Activated CD4-positive, alpha-beta T cell treated with anti-CD3 and anti-CD28 coated beads for 24 hours (primary cell): Measurements from ENCODE around the gene ASF1A.

Experiments used
- DNase-seq, 2 donors: peaks; one replicate each; pipeline ENCODE4 v3.0.0-alpha.2; 2020; ENCODE audit warnings: low read depth in 2 of 2

The ASF1A gene

DNA sequence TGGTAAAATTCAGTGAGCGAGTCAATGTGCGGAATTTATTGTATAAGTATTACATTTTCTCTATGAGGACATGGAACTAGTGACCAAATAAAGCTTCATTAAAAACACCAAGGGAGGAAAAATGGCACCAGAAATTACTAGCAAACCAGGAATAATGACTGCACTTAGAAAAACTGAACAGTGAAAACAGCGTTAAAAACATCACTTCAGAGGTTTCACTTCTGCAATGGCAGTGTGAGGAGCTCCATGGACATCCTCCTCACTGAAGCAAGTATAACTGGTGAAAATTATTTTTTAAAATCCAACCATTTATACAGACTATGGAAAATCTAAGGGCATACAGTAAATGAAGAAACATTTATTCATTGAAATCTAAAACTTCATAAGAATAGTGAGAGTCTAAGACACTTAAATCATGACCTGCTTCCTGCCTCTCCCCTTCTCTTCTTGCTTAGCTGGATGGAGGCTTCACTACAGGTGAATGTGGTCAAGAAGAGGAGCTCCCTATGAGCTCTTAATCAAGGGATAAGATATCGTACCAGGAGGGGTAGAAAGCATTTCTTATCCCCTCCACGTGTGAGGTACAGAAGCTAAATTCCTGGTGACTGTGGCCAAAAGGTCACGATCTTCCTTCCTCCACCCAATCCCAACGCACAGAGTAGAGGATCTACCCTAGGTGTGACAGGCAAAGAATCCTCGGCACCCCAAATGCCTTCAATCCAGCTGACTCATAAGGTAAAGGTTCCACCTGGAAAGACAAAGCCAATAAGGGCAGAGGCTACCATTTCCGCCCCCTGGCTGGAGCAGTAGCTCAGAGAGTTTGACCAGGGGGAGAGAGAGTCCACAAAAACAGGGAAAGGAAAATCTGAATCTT, 12.3 kb upstream of the ASF1A start:
- no peak for DNase-seq

DNA sequence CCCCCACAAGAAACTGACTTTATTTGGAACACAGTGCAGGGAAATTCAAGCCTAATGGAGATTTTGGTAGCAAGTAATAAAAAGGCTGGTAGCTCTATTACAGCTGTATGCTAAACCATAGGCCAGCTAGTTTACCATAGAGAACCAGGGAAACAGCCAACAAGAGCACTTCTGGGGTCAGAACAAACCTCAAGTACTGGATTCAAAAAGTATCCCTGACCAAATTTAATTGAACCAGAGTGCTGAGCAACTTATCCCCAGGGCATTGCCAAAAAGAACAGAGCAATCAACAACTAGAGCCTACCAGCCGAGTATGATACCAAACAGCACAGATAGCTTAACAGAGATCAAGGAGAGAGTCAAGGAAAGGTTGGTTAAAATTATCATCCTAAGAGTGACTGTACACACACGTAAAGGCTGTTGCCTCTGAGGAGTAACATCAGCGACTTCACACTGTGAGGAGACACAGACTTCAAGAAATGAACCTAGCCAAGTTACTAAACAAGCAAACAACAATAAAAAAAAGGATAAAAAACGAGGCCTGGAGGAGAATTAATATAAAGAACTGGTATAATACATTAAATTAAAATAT, 11.5 kb upstream of the ASF1A start:
- no peak for DNase-seq

DNA sequence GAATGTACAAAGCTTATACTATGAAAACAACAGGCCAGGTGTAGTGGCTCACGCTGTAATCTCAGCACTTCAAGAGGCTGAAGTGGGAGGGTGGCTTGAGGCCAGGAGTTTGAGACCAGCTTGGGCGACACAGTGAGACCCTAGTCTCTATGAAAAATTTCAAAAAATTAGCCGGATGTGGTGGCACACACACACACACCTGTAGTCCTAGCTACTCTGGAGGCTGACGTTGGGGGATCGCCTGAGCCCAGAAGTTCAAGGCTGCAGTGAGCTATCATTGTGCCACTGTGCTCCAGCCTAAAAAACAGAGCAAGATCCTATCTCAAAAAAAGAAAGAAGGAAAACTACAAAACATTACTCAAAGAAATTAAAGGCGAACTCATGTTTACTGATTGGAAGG, 7.3 kb upstream of the ASF1A start:
- no peak for DNase-seq

DNA sequence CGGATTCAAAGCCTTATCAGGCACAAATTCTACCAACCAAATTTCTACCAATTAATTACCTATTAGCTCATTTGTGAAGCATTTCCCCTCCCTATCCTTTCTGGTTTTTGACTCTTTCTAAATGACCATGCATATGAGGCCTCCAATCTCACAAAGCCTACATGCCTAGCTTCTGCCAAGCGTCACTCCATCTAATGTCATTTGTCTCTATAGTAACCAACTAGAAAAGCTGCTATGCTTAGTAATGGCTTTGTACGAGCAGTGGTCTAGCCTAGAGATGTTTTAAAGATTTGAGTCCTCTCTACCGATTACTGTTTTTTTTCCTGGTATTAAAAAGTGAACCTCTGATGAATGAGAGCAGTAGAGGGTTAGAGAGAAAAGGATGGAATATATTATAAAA, 4.8 kb upstream of the ASF1A start:
- no peak for DNase-seq

DNA sequence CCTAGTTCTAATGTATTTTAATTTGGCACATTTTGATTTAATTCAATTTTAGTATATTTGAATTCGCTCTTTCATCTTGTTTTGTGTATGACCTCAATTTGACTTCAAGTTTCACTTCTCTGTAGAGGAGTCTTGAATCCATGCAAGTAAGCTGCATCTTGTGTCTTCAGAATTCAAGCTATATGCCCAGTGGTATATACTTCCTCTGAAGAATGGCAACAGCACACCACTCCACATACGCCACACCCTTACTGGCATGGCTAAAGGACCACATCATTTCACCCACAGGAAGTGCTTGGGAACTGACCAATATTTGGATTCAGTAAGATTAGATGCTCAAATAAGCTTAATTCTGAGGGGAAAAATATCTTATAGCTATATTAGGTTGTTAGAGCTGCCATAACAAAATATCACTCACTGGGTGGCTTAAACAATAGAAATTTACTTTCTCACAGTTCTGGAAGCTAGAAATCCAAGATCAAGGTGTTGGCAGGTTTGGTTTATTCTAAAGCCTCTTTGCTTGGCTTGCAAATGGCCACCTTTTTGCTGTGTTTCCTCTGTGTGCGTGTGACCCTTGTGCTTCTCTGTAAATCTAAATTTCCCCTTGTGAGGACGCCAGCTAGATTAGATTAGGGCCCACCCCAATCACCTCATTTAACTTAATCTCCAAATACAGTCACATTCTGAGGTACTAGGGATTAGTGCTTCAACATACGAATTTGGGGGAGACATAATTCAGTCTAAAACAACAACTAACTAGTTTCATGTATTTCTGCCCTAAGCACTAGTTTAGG, 2.8 kb upstream of the ASF1A start:
- DNase-seq: no peak

DNA sequence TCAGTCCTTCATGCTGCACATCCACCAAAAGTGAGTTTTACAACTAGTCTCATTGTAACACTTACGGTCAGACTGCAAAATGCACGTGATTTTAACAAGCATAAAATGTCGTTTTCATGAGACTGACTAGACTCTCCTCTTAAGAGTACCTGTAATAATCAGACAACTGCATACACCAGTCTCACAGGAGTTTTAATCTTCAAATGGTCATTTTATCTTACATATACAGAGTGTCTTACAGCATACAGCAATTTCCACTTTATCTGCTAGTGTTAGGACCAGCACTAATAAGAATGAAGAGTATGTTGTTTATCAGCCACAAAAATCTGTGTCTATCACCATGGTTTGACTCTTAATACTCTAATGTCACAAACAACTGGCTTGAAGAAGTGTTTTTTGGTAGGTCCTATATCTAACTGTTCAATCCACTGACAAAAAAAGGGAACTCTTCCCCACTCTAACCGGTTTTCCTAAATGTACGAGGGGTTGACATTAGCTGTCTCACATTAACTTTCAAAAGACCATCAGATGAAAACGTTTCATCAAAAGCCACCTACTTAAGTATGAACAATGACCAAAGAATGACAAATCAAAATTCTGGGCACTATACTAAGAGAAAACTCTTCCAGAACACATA, 1.5 kb upstream of the ASF1A start:
- DNase-seq: no peak

DNA sequence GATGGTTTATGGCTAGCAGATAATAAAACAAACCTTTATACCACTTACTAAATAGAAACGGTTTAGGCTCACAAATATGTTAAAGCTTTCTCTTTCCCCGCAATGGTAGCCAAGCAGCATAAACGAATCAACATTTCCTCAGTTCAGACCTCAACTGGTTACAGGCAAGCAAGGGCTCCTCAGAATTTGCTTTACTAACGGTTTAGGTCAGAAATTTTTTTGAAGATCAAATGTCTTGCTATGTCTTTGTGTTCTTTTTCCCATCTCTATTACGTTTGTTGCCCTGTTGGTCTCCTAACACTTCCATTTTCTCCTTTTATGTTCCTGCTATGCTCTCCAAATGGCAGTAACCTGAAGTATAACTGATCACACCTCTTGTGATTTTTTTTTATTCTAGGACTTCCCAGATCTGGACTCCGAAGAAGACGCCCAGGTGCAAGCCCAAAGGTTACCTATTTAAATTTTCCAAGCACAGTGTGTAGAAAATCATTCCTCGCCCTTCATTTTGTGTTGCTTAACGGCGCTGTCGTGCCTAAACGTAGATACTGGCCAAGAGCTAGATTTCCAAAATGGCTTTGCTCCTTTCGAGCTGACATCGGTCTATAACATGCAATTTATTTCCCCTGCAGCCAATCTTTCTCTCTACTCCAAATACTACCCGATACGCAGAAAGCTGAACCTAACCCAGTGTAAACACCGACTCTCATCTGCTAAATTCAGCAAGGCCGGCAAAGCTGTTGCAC, 717 bp upstream of the ASF1A start:
- DNase-seq: peak in 1 of 2 donors; percentile 3

DNA sequence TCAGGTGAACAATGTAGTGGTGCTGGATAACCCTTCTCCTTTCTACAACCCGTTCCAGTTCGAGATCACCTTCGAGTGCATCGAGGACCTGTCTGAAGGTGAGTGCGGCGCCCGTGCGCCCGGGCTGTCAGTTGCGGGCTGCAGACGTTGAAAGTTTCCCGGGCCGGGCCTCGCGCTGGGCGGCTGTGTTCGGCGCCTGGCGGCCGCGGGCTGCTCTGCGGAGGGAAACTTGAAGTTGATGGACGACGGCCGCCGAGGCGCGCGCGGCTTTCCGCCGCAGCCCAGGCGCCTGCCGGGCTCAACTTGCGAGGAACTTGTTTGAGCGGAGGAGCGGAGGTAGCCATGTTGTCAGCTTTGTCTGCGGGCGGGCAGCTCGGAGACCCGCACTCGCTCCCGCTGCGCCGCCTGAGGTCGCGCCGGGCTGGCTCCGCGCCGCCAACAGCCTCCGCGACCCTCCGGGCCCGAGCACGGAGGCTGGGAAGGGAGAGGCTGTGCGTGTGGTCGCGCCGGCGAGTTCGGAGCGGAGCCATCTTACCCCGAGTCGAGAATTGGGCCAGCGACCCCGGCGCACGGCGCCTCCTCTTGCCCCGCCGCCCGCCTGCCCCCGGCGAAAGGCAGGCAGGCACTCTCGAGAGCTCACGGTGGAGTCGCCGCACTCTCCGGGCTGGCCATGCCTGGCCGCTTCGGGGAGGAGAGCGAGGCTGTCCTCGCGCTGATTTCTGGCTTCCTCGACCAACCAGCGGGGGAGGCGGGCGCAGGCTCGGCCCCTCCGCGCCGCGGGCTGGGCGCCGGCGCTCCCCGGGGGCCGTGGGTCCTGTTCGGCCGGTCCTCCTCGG, 691 bp downstream of the ASF1A start:
- peak; percentile 14 to 37 for DNase-seq

DNA sequence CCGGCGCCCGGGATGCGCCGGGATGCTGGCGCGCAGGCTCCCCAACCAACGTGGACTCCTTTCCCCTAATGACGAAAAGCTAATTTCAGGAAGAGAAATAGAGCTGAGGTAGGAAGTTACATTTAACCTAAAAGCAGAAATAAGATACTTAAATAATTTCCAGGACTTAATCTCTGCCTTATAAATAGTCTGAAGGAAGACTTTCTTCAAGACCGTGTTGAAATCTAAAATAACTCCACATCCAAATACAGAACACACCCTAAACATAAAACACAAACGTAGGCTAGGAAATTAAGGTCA, 1.3 kb downstream of the ASF1A start:
- DNase-seq: no peak

DNA sequence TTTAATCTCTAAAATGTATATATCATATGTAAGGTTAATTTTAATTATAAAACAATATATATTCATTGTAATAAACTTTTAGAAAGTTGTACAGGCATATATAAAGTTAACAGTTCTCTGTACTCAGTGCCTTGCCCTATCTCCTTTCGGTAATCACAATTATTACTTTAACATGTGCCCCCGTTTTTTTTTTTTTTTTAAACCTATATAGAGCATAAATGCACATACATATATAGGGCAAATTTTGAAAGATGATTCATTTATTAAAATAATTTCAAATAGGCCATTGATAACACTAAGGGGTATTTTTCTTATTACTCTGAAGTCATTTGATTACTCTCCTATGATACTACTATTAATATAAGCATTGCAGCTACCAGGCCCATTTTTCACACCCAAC, 1.9 kb downstream of the ASF1A start:
- DNase-seq: no peak

DNA sequence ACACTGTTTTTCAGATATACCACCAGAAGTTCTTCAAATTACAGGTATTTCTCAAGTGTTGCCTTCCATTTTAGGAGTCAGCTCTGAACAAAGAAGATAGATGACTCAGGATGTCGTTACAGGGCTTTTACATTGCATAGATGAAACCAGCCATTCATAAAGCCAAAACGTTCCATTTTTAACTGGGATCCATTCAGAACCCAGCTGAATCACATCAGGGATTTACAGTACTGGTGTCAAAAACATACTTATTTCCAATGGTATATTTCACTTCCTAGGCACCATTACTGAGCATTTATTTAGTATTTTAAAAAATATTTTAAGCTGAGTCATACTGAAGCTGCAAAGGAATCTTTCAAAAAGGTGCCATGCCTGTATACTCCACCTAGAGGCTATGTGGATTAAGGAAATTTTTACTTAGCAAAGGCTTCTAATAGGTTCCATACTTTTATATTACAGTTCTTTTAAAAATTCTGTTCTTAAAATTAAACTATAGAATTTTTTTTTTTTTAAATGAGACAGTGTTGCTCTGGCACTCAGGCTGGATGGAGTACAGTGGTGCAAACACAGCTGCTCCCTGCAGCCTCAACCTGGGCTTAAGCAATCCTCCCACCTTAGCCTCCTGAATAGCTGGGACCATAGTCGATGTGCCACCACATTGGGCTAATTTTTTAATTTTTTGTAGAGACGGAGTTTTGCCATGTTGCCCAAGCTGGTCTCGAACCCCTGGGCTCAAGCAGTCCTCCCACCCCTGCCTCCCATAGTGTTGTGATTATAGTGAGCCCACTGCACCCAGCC, 2.6 kb downstream of the ASF1A start:
- DNase-seq: no peak

DNA sequence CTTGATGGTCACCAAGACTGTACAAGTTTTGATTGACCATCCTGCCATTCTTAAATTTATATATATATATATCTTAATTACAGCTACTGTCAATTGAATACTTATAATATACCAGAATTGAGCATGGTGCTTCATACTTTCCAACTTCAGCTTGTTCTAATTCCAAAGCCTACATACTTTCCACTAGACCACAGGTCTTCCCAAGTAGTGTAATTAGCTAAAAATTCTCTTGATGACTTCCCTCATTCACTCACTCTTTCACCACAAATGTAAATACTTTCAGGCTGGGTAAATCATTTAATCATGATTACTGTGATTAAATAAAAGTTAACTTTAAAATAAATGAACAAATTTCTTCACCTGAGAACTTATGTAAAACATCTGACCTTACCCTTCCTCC, 3.4 kb downstream of the ASF1A start:
- no peak for DNase-seq

DNA sequence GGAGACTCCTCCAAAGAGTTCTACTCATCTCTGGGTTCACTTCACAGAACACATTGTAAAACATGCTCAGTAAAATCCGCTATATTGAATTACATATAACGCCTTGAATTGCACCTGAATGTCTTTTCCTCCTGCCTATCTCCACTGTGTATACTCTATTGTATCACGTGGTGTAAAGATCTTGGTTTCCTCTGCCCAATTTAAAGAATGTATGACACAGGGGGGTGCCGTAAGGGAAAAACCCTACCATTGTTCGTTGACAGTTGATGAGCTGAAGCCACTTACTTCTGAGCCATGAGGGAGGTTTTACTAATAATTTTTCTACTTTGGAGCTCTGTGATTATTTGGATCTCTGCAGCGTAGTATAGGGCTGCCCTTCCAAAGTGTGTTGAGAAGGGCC, 6.0 kb downstream of the ASF1A start:
- no peak for DNase-seq

DNA sequence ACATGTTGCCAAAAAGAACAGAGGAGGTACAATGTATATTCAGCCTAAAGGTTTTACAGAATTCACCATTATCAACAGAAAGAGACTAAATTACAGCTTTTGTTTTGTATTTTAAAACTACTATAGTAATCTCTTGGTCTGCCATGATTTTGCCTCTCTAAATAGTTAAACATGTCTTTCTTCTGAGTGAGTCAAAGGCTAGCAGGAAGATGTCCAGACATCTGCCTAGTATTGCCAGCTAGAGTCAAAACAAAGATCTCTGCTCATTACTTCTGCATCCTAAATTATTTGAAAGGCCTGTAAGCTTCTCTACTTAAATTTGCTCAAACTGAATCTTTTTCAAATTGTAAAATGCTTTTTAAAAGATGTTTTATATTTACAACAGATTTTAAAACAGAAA, 8.8 kb downstream of the ASF1A start:
- no peak for DNase-seq

DNA sequence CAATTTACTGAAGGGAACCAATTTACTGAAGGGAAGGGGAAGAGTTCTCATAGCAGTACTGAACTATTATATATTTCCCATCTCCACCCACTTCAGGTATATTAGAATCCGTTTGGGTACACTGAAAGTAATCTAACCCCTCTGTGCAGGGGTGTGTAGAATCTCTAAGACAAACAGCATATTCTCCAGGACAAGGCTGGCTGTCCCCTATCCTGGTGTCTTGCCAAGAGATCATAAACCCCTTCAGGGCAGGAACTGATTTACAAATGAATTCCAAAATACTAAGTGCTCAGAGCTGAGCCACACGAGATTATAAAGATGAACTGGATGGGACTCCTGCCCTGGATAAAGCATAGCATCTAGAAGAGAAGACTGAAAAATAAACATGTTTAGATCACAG, 9.2 kb downstream of the ASF1A start:
- DNase-seq: no peak

DNA sequence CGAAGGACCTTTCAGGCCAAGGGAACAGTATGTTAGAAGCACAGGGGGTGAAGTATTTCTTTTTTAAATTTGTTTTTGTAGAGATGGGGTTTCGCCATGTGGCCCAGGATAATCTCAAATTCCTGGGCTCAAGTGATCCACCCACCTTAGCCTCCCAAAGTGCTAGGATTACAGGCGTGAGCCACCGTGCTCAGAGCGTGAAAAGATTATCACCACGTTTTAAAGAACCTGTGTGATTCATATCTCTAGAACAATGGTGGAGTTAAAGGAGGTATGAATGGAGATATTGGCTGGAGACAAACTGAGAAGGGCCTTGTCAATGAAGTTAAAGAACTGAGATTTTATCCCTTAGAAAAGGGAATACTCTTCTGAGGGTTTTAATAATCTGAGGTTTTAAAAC, 9.7 kb downstream of the ASF1A start:
- no peak for DNase-seq

DNA sequence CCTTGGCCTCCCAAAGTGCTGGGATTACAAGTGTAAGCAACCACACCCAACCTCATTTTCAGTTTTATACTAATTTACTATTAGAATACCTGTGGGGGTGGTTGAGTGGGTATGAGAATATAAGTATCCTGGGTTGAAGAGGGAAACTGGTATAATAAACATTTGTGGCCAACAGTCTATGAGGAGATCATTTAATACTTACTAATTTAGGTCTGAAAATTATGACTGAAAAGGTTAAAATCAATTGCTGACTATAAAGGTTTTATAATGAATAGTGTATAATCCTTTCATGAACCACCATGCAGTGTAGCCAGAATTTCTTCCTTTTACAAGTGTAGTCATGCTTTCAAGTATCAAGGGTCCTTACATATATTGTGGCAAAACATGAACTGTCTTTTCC, 11.1 kb downstream of the ASF1A start:
- DNase-seq: no peak

DNA sequence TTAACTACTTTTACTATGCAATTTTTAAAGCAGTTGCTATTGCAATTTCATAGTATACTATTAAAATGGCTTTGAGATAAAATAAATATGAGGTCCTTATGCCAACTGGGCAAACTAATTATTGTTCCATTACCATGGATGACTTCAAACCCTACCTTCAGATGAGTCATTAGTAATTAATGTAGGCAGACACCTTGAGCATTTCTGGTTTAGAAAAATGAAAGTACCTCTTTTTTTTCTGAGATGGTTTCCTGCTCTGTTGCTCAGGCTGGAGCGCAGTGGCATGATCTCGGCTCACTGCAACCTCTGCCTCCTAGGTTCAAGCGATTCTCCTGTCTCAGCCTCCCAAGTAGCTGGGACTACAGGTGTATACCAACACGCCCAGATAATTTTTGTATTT, 11.9 kb downstream of the ASF1A start:
- no peak for DNase-seq

DNA sequence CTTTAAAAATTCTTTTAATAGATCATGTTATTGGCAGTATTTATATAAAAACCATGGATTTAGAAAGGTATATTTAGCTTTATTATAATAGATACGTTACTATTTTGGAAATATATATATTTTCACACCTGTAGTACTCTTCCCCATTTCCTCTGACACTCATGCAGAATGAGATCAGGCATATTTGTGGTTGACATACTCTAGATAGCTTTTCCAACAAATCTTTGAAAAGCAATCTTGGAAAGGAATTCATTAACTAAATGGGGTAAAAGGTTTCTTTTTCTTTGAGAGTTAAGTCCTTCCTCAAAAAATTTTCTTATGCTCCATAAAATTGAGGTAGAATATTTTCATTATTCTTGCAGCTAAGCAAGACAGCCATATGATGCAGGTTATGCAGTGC, 14.5 kb downstream of the ASF1A start:
- DNase-seq: no peak

DNA sequence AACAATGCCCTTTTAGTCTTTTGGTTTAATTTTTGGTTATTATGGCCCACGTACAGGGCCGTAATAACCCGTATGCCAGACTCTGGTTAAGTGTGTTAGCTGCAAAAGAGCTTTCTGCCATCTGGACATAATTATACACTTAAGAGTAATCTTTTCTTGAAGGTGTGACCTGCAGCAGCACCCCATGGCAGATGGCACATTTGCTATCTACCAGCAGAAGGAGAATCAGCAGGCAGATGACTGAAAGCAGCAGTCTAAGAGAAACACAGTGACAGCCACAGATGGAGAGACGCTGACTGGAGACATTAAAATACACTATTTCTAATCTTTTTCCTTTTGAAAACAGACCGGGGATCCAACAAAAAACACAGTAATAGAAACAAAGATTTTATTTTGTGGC, 18.7 kb downstream of the ASF1A start:
- DNase-seq: no peak
